Measurements from ENCODE around the gene FCER2.

Gene FCER2

DNA sequence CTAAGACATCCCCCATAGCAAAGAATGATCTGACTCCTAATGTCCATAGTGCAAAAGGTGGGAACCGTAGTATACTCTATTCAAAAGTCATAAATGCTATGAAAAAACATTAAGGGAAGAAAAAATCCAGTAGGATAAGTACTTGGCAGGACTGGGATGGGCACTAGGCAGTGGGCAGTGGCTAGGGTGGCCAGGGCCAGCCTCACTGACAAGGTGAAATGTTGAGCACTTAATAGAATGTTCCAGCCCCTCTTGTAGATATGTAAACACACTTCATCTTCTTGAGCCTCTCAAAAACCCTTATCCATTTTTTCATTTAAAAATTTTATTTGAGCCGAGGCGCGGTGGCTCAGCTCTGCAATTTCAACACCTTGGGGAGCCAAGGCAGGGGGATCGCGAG lies 31.4 kb upstream of the FCER2 start:
- no peak overlapping the region for H3K27ac ChIP-seq
- TF ChIP-seq ZFX (IDR thresholded peaks at IDR 0.05; ENCODE audit: borderline replicate concordance) = no peak
- TF ChIP-seq, protein P1, sequence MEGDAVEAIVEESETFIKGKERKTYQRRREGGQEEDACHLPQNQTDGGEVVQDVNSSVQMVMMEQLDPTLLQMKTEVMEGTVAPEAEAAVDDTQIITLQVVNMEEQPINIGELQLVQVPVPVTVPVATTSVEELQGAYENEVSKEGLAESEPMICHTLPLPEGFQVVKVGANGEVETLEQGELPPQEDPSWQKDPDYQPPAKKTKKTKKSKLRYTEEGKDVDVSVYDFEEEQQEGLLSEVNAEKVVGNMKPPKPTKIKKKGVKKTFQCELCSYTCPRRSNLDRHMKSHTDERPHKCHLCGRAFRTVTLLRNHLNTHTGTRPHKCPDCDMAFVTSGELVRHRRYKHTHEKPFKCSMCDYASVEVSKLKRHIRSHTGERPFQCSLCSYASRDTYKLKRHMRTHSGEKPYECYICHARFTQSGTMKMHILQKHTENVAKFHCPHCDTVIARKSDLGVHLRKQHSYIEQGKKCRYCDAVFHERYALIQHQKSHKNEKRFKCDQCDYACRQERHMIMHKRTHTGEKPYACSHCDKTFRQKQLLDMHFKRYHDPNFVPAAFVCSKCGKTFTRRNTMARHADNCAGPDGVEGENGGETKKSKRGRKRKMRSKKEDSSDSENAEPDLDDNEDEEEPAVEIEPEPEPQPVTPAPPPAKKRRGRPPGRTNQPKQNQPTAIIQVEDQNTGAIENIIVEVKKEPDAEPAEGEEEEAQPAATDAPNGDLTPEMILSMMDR (IDR thresholded peaks at IDR 0.05) = no peak

DNA sequence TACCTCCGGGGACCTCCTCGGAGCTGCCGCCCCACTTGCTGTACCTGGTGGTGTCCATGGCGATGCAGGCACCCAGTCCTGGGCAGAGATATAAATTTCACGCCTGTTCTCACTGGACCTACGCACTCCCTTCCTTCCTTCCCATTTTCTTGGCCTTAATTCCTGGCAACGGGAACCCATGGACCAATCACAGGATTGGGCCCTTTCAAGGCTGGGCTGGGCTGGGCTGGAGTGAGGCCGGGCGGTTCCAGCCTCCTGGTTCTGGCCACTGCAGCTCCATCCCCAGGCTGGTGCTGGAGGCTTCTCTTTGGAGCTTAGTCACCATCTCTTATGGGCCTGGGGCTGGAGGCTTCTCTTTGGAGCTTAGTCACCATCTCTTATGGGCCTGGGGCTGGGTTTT lies 30.1 kb upstream of the FCER2 start, which contains the start of gene CLEC4G:
Gene CLEC4G (minus strand): TSS at position 66 of the 400 bp plus-strand sequence. CDS start 8 bp downstream, at position 58.
- no peak within 1 kb of the TSS for H3K27ac ChIP-seq
- TF ChIP-seq, protein P1 (IDR thresholded peaks at IDR 0.05) = no peak
- TF ChIP-seq ZFX (IDR thresholded peaks at IDR 0.05; ENCODE audit: borderline replicate concordance) = no peak

DNA sequence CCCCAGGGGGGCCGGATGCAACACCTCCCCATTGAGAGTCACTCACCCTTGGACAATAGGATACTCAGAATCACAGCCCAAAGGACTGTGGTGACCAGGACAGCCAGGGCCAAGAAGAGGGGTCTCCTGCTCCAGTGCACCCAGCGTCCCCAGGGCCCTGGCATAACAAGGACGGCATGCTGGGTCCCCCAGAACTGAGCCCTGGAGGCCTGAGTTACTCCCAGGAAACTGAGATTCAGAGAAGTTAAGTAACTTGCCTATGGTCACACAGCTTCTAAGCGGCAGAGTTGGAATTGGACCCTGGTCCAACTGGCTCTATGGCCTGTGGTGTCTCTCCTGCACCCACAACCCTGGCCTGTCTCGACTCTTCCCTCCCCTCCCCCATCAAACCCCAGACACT lies 29.7 kb upstream of the FCER2 start:
- no peak overlapping the region for H3K27ac ChIP-seq
- TF ChIP-seq, protein P1 (IDR thresholded peaks at IDR 0.05) = no peak
- TF ChIP-seq ZFX (IDR thresholded peaks at IDR 0.05; ENCODE audit: borderline replicate concordance) = no peak

DNA sequence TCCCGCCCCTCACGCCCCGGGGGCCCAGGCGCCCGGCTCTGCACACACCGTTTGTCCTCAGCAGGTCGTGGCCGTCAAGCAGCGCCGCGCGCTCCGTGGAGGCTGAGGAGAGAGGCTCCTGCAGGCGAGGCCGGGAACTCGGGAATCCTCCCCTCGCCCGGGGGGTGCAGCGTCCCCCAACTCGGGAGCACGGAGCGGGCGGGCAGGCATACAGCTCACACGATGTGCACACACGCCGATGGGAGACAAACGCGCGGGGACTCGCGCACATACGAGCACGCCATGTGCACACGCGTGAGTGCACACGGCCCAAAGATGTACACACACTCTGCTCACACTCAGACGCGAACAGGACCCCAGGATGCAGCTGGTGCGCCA lies 29.3 kb upstream of the FCER2 start:
- no peak for TF ChIP-seq ZFX (IDR thresholded peaks at IDR 0.05; ENCODE audit: borderline replicate concordance)
- TF ChIP-seq, protein P1 (IDR thresholded peaks at IDR 0.05) = no peak
- no peak overlapping the region for H3K27ac ChIP-seq

DNA sequence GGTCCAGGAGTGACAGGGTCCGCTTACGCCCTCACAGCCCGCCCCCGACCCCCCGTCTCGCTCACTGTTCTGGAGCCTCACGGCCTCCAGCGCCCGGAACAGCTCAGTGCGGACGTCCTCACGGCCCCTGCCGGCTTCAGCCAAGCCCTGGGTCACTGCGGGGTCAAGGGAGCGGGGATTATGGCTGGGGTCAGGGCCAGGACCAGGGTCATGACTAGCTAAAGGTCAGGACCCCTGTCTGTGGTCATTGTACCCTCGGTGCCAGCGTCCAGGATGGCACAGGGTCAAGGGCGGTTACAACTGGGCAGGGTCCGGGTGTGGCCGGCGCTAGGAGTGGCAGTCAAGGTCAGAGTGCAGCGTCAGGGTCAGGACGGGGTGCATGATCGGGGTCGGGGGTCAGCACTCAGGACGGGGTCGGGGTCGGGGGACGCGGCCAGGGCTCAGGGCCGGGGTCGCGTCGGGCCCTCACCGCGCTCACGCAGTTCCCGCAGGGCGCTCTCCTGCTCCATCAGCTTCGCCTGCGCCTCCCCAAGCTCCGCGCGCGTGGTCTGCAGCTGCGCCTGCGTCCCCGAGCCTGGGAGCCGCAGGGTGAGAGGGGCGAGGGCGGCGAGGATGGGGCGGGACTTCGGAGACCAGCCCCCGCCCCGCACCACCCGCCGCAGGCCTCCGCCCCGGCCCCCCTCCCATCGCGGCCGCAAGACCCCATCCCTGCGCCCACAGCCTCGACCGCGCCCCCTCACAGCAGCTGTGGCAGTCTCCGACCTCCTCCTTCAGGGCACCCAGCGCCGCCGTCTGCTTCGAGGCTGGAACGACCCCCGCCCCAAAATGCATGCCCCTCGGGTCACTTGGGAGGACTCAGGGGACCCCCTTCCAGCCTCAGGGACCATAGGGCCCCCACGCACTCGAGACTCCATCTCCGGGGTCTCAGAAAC lies 28.6 kb upstream of the FCER2 start:
- TF ChIP-seq, protein P1 (IDR thresholded peaks at IDR 0.05) = no peak
- TF ChIP-seq ZFX (IDR thresholded peaks at IDR 0.05; ENCODE audit: borderline replicate concordance) = no peak
- no peak overlapping the region for H3K27ac ChIP-seq

DNA sequence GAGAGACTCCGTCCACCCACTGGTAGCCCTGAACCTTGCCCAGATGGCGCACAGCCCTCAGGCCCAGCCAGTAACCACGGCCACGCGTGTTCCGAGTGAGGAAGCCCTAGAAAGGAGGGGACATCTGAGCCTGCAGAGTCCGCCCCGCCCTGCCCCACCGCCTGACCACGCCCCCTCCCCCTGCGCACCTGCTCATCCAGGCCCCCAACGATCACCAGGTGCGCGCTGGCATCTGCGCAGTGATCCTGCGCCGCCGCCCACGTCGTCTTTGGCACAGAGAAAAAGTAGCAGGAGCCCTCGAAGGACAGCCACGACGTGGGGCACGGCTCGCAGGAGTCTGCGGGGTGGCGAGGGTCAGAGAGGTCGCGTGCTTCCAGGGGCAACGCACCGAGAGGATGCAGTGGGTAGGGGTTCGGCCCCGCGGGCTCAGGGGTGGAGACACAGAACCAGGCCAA lies 27.9 kb upstream of the FCER2 start:
- H3K27ac ChIP-seq = no peak overlapping the region
- TF ChIP-seq, protein P1 (IDR thresholded peaks at IDR 0.05) = no peak
- no peak for TF ChIP-seq ZFX (IDR thresholded peaks at IDR 0.05; ENCODE audit: borderline replicate concordance)

DNA sequence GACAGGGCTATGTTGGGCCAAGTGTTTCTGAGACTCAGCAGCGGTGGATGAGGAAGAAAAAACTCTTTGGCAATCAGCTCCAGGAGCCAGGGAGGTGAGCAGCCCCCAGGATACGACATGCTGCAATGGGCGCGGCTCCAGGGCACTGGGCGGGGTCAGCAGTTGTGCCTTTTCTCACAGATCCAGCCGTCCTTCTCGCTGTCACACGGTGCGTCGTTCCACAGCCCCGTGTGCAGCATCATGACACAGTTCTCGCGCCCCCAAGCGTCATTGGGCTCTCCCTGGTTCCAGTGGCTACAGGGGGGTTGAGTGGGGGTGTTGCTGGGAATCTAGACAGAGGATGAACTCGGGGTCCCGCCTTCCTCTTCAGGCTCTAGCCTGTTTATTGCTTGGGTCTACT lies 27.3 kb upstream of the FCER2 start:
- TF ChIP-seq, protein P1 (IDR thresholded peaks at IDR 0.05) = no peak
- H3K27ac ChIP-seq = no peak overlapping the region

Data from 22Rv1 (cell line).